Smooth muscle cell of the pulmonary artery (primary cell): ENCODE measurements around the gene FKBP1B. TPM values are rescaled to one million over a fixed set of nuclear protein-coding genes. Genes with fewer than 3 reads are reported as not detected.

Experiments used
- total RNA-seq: library from RNA; depleted of rRNA; stranded (reverse); fragments of >200 nt; gene quantifications from 2 replicates; pipeline ENCODE4 v1.2.3, GENCODE V29; 2014

FKBP1B gene
- total RNA-seq: 6.8 and 7.9 TPM in 2 replicates

GRCh38 chr2:24049485-24050021 is at the start of gene FKBP1B:
FKBP1B (plus strand) TSS chr2:24049741; CDS start chr2:24049850, 109 bp downstream.

GRCh38 chr2:24009680-24010476 is 39.7 kb upstream of the FKBP1B start, which contains the start of gene MFSD2B:
MFSD2B (plus strand) TSS chr2:24010085; CDS start chr2:24010097, 12 bp downstream.

GRCh38 chr2:24046930-24047702 is 2.4 kb upstream of the FKBP1B start, which contains the start of gene WDCP:
WDCP (minus strand) TSS chr2:24047391; CDS start chr2:24039494, 7,897 bp downstream.

GRCh38 chr2:24075915-24076848 is 26.6 kb downstream of the FKBP1B start, which contains the start of gene SF3B6:
SF3B6 (minus strand) TSS chr2:24076326; CDS start chr2:24076229, 97 bp downstream.

GRCh38 chr2:24084386-24085199 is 35.1 kb downstream of the FKBP1B start, which contains the start of gene TP53I3:
TP53I3 (minus strand) TSS chr2:24084834; CDS start chr2:24084326, 508 bp downstream.

Other genes starting within 250 kb of the FKBP1B start
- gene ATAD2B, start 122.6 kb upstream of the FKBP1B start, total RNA-seq: 8.5 and 10.7 TPM in 2 replicates
- 9.5 and 12.4 TPM in 2 replicates for gene UBXN2A, start 109.3 kb upstream of the FKBP1B start, total RNA-seq
- 0.03 and 0.13 TPM in 2 replicates for gene MFSD2B, start 39.7 kb upstream of the FKBP1B start, total RNA-seq
- gene WDCP, start 2.4 kb upstream of the FKBP1B start, total RNA-seq: 10.2 and 11.3 TPM in 2 replicates
- 81.3 and 105 TPM in 2 replicates for gene SF3B6, start 26.6 kb downstream of the FKBP1B start, total RNA-seq
- gene TP53I3, start 35.1 kb downstream of the FKBP1B start, total RNA-seq: 16.8 and 25.8 TPM in 2 replicates
- 0.17 and 0.39 TPM in 2 replicates for gene PFN4, start 73.6 kb downstream of the FKBP1B start, total RNA-seq
- gene FAM228B, start 73.7 kb downstream of the FKBP1B start, total RNA-seq: 8.3 and 9.0 TPM in 2 replicates
- 0.72 and 3.2 TPM in 2 replicates for gene FAM228A, start 125.3 kb downstream of the FKBP1B start, total RNA-seq